Ascending aorta (tissue), 2 donors: ENCODE measurements around the gene ZNRF3. TPM values are rescaled to one million over a fixed set of nuclear protein-coding genes. Genes with fewer than 3 reads are reported as not detected.
A peak's percentile ranks its signal among the peaks of the same experiment; 100 is the strongest.
"Not testable (repeated sequence)": the region's sequence is repeated elsewhere in the genome, so short reads cannot be mapped to it uniquely, and the experiment has no call there.

Experiments used
- DNase-seq, 2 donors: peaks; one replicate each; pipeline ENCODE4 v3.0.0-alpha.2; 2019; ENCODE audit warnings: low spot score in 2 of 2
- H3K27ac ChIP-seq, 2 donors: fragments of 200-600 bp; sonication (generic); one replicate each; pipeline ENCODE4 v1.5.1; 2016 to 2017; ENCODE audit warnings: mild to moderate bottlenecking in 1 of 2
- H3K27me3 ChIP-seq: fragments of 200-600 bp; sonication (generic); one replicate; pipeline ENCODE4 v1.5.1; 2017
- H3K36me3 ChIP-seq, 2 donors: fragments of 200-600 bp; sonication (generic); one replicate each; pipeline ENCODE4 v1.5.1; 2016
- H3K4me1 ChIP-seq, 2 donors: fragments of 200-600 bp; sonication (generic); one replicate each; pipeline ENCODE4 v1.5.1; 2016 to 2017; ENCODE audit warnings: mild to moderate bottlenecking in 1 of 2
- H3K4me3 ChIP-seq, 2 donors: fragments of 200-600 bp; sonication (generic); one replicate each; pipeline ENCODE4 v1.5.1; 2016 to 2017; ENCODE audit warnings: mild to moderate bottlenecking in 1 of 2
- H3K9me3 ChIP-seq, 2 donors: fragments of 200-600 bp; sonication (generic); one replicate each; pipeline ENCODE4 v1.5.1; 2016
- CTCF ChIP-seq, 3 experiments: fragments of 200-600 bp in 2 of 3; fragments of 450-650 bp in 1 of 3; sonication (generic) in 2 of 3; IDR thresholded peaks; one replicate each; pipeline ENCODE4 v1.5.1; 2016 to 2019; ENCODE audit warnings: antibody characterized with exemption in 3 of 3, mild to moderate bottlenecking in 1 of 3, moderate library complexity in 1 of 3
- intact Hi-C: fragments of 100-400 bp; cut with DNase I; formaldehyde crosslinking; loops from one replicate; pipeline ENCODE4 v1.15.1; 2023
- total RNA-seq: library from RNA; depleted of rRNA; stranded (reverse); fragments of >200 nt; gene quantifications from one replicate; pipeline ENCODE4 v1.1.0, GENCODE V29; 2016

Gene ZNRF3
- total RNA-seq, 1 donor from 2014 or later: 49.1 TPM

GRCh38 chr22:29002603-29003002, 119.2 kb downstream of the ZNRF3 start:
- no peak overlapping the region for H3K27ac ChIP-seq
- DNase-seq: no peak
- no peak overlapping the region for H3K4me3 ChIP-seq
- TF ChIP-seq CTCF (IDR thresholded peaks at IDR 0.05): no peak
- H3K36me3 ChIP-seq: no peaks in the 10 kb centered on the region
- intact Hi-C loops: no loop called here
- no peaks in the 10 kb centered on the region for H3K27me3 ChIP-seq
- H3K9me3 ChIP-seq: no peaks in the 10 kb centered on the region
- H3K4me1 ChIP-seq: peaks cover 8 to 14% of the 10 kb centered on the region in 2 donors

- H3K4me3 ChIP-seq: no peak overlapping the region
- DNase-seq: no peak
- H3K27me3 ChIP-seq: no peaks in the 10 kb centered on the region
- H3K4me1 ChIP-seq: peaks cover 8 to 14% of the 10 kb centered on the region in 2 donors
- intact Hi-C loops: no loop called here
- TF ChIP-seq CTCF (IDR thresholded peaks at IDR 0.05): no peak
- no peaks in the 10 kb centered on the region for H3K36me3 ChIP-seq
- no peaks in the 10 kb centered on the region for H3K9me3 ChIP-seq
- no peak overlapping the region for H3K27ac ChIP-seq
Observed at GRCh38 chr22:29003552-29003951, 120.2 kb downstream of the ZNRF3 start.

GRCh38 chr22:29003975-29004646, 120.7 kb downstream of the ZNRF3 start:
- no peak for TF ChIP-seq CTCF (IDR thresholded peaks at IDR 0.05)
- DNase-seq: no peak
- Histone ChIP-seq H3K4me3 (peak overlapping the region in 1 of 2 donors; percentile 40), H3K27me3 (no peaks in the 10 kb centered on the region), H3K27ac (peak overlapping the region in 1 of 2 donors; percentile 68), H3K9me3 (no peaks in the 10 kb centered on the region), H3K36me3 (no peaks in the 10 kb centered on the region), H3K4me1 (peaks cover 8 to 18% of the 10 kb centered on the region in 2 donors)
- intact Hi-C loops: no loop called here

GRCh38 chr22:29004647-29005371, 121.4 kb downstream of the ZNRF3 start:
- peak overlapping the region; percentile 9 to 68 for H3K27ac ChIP-seq
- H3K27me3 ChIP-seq: no peaks in the 10 kb centered on the region
- H3K9me3 ChIP-seq: no peaks in the 10 kb centered on the region
- peaks cover 8 to 17% of the 10 kb centered on the region in 2 donors for H3K4me1 ChIP-seq
- intact Hi-C loops: no loop called here
- DNase-seq: no peak
- no peak for TF ChIP-seq CTCF (IDR thresholded peaks at IDR 0.05)
- no peaks in the 10 kb centered on the region for H3K36me3 ChIP-seq
- H3K4me3 ChIP-seq: peak overlapping the region in 1 of 2 donors; percentile 40

GRCh38 chr22:29005754-29006153, 122.4 kb downstream of the ZNRF3 start:
- H3K27ac ChIP-seq: not testable (repeated sequence)
- peaks cover 8 to 18% of the 10 kb centered on the region in 2 donors for H3K4me1 ChIP-seq

GRCh38 chr22:29006346-29006745, 123.0 kb downstream of the ZNRF3 start:
- no peaks in the 10 kb centered on the region for H3K9me3 ChIP-seq
- H3K27ac ChIP-seq: no peak overlapping the region
- intact Hi-C loops: no loop called here
- H3K4me3 ChIP-seq: no peak overlapping the region
- no peaks in the 10 kb centered on the region for H3K36me3 ChIP-seq
- no peaks in the 10 kb centered on the region for H3K27me3 ChIP-seq
- peaks cover 8 to 24% of the 10 kb centered on the region in 2 donors for H3K4me1 ChIP-seq
- TF ChIP-seq CTCF (IDR thresholded peaks at IDR 0.05): no peak
- DNase-seq: no peak

More at GRCh38 chr22:29005754-29006153, 122.4 kb downstream of the ZNRF3 start:
- H3K9me3 ChIP-seq, H3K4me3 ChIP-seq, H3K27me3 ChIP-seq, DNase-seq, intact Hi-C loops, H3K36me3 ChIP-seq: not testable (repeated sequence)
